ENCODE measurements around the gene LENG9.

LENG9 gene

GRCh38 chr19:54434873-54435214, 28.7 kb downstream of the LENG9 start:
- Histone ChIP-seq H3K9me3 (ENCODE audit: low read length) (no peaks in the 10 kb centered on the region), H3K4me1 (ENCODE audit: insufficient read depth, low read length, severe bottlenecking) (peaks cover 11% of the 10 kb centered on the region), H3K9me2 (ENCODE audit: low read depth, low read length) (no peaks in the 10 kb centered on the region), H3K27ac (ENCODE audit: low read depth, low read length, poor library complexity, severe bottlenecking) (no peak overlapping the region), H3K79me2 (ENCODE audit: insufficient read depth, low read length) (no peaks in the 10 kb centered on the region), H4K20me1 (ENCODE audit: insufficient read depth, low read length) (no peaks in the 10 kb centered on the region), H3F3A (ENCODE audit: insufficient read depth, low read length) (no peaks in the 10 kb centered on the region), H3K36me3 (ENCODE audit: insufficient read depth, low read length) (peaks cover 10% of the 10 kb centered on the region; the same call in 1 of the 2 replicates), H2AFZ (ENCODE audit: low read length) (no peak overlapping the region), H3K9ac (ENCODE audit: low read length) (no peak overlapping the region), H3K4me3 (ENCODE audit: low read depth, low read length, poor library complexity, severe bottlenecking) (no peak overlapping the region), H3K4me2 (ENCODE audit: low read length) (no peak overlapping the region), H3K27me3 (ENCODE audit: insufficient read depth, low read length) (0 out of 2 replicates have a peak, but pooled peaks cover 4% of the 10 kb centered on the region)
- TF ChIP-seq EZH2 (IDR thresholded peaks at IDR 0.05; ENCODE audit: borderline replicate concordance, low read length): no peak

- no peak overlapping the region for H3K4me2 ChIP-seq (ENCODE audit: low read length)
- H4K20me1 ChIP-seq (ENCODE audit: insufficient read depth, low read length): no peaks in the 10 kb centered on the region
- H3K9me3 ChIP-seq (ENCODE audit: low read length): no peaks in the 10 kb centered on the region
- peaks cover 10% of the 10 kb centered on the region; the same call in 1 of the 2 replicates for H3K36me3 ChIP-seq (ENCODE audit: insufficient read depth, low read length)
- H3F3A ChIP-seq (ENCODE audit: insufficient read depth, low read length): no peaks in the 10 kb centered on the region
- no peak overlapping the region for H2AFZ ChIP-seq (ENCODE audit: low read length)
- no peak overlapping the region for H3K9ac ChIP-seq (ENCODE audit: low read length)
- TF ChIP-seq EZH2 (IDR thresholded peaks at IDR 0.05; ENCODE audit: borderline replicate concordance, low read length) (no peak), CTCF (IDR thresholded peaks at IDR 0.05; ENCODE audit: low read length) (no peak)
- peaks cover 11% of the 10 kb centered on the region for H3K4me1 ChIP-seq (ENCODE audit: insufficient read depth, low read length, severe bottlenecking)
- H3K27me3 ChIP-seq (ENCODE audit: insufficient read depth, low read length): 0 out of 2 replicates have a peak, but pooled peaks cover 4% of the 10 kb centered on the region
- H3K27ac ChIP-seq (ENCODE audit: low read depth, low read length, poor library complexity, severe bottlenecking): no peak overlapping the region
- no peak overlapping the region for H3K4me3 ChIP-seq (ENCODE audit: low read depth, low read length, poor library complexity, severe bottlenecking)
- H3K9me2 ChIP-seq (ENCODE audit: low read depth, low read length): no peaks in the 10 kb centered on the region
- H3K79me2 ChIP-seq (ENCODE audit: insufficient read depth, low read length): no peaks in the 10 kb centered on the region
Measured at GRCh38 chr19:54434112-54434872, 29.3 kb downstream of the LENG9 start.

- Histone ChIP-seq H3K9ac (ENCODE audit: low read length) (no peak overlapping the region), H3F3A (ENCODE audit: insufficient read depth, low read length) (no peaks in the 10 kb centered on the region), H3K27me3 (ENCODE audit: insufficient read depth, low read length) (0 out of 2 replicates have a peak, but pooled peaks cover 4% of the 10 kb centered on the region), H2AFZ (ENCODE audit: low read length) (no peak overlapping the region), H3K36me3 (ENCODE audit: insufficient read depth, low read length) (peaks cover 5% of the 10 kb centered on the region; the same call in 1 of the 2 replicates), H3K4me1 (ENCODE audit: insufficient read depth, low read length, severe bottlenecking) (peaks cover 11% of the 10 kb centered on the region), H3K9me2 (ENCODE audit: low read depth, low read length) (no peaks in the 10 kb centered on the region), H3K27ac (ENCODE audit: low read depth, low read length, poor library complexity, severe bottlenecking) (no peak overlapping the region), H3K9me3 (ENCODE audit: low read length) (no peaks in the 10 kb centered on the region), H4K20me1 (ENCODE audit: insufficient read depth, low read length) (no peaks in the 10 kb centered on the region), H3K4me2 (ENCODE audit: low read length) (no peak overlapping the region), H3K4me3 (ENCODE audit: low read depth, low read length, poor library complexity, severe bottlenecking) (no peak overlapping the region), H3K79me2 (ENCODE audit: insufficient read depth, low read length) (no peaks in the 10 kb centered on the region)
- TF ChIP-seq EZH2 (IDR thresholded peaks at IDR 0.05; ENCODE audit: borderline replicate concordance, low read length) (no peak), CTCF (IDR thresholded peaks at IDR 0.05; ENCODE audit: low read length) (no peak)
Measured at GRCh38 chr19:54433697-54434096, 29.9 kb downstream of the LENG9 start.

All from OCI-LY1 (cell line).